Measurements from ENCODE around the gene TMEM169.
"Not testable (repeated sequence)": the region's sequence is repeated elsewhere in the genome, so short reads cannot be mapped to it uniquely, and the experiment has no call there.

Gene TMEM169

GRCh38 chr2:216133397-216133796 is 51.7 kb downstream of the TMEM169 start:
- Histone ChIP-seq H2AFZ (ENCODE audit: low read depth, low read length) (no peak overlapping the region), H3K4me1 (ENCODE audit: control insufficient read depth, insufficient read depth, low read depth, low read length) (no peaks in the 10 kb centered on the region), H3K4me3 (ENCODE audit: insufficient read depth in 1 of 2, low read depth in 1 of 2, low read length in 2 of 2) (no peak overlapping the region), H3K79me1 (replicated peaks; ENCODE audit: low read length, poor library complexity, severe bottlenecking) (peaks cover 22% of the 10 kb centered on the region), H3K4me2 (ENCODE audit: low read length, poor library complexity, severe bottlenecking) (no peak overlapping the region), H2BK5ac (ENCODE audit: low read depth, low read length, poor library complexity, severe bottlenecking) (no peak overlapping the region), H2BK12ac (ENCODE audit: low read length in 2 of 2) (no peak overlapping the region), H3K36me3 (ENCODE audit: control insufficient read depth in 1 of 2, insufficient read depth in 2 of 2, low read depth in 1 of 2, low read length in 2 of 2) (peaks cover 15 to 91% of the 10 kb centered on the region in 2 experiments), H3K9me3 (ENCODE audit: control insufficient read depth, low read length) (no peaks in the 10 kb centered on the region), H3K14ac (ENCODE audit: low read length in 2 of 2) (no peak overlapping the region), H2BK15ac (ENCODE audit: low read depth, poor library complexity, severe bottlenecking) (no peak overlapping the region), H3K27ac (ENCODE audit: low read length, poor library complexity, severe bottlenecking) (no peak overlapping the region), H3K23ac (ENCODE audit: low read length in 2 of 2) (no peak overlapping the region), H4K8ac (ENCODE audit: low read length) (no peak overlapping the region), H4K91ac (ENCODE audit: low read length) (no peak overlapping the region), H2BK120ac (ENCODE audit: low read depth, low read length) (no peak overlapping the region), H3K27me3 (ENCODE audit: control insufficient read depth in 1 of 2, insufficient read depth in 1 of 2, low read length in 2 of 2) (no peaks in the 10 kb centered on the region), H3K18ac (ENCODE audit: low read depth in 1 of 2, low read length in 2 of 2) (no peak overlapping the region), H3K9ac (ENCODE audit: low read length) (no peak overlapping the region), H3K4ac (ENCODE audit: low read depth in 1 of 2, low read length in 2 of 2) (no peak overlapping the region), H2AK5ac (ENCODE audit: low read length, severe bottlenecking) (no peak overlapping the region)
- DNase-seq, result peak; percentile 52
- WGBS, result 100% methylated on average over 2 of the region's 2 CpGs

- Histone ChIP-seq H3K23ac (ENCODE audit: low read length in 2 of 2) (no peak overlapping the region), H3K18ac (ENCODE audit: low read depth in 1 of 2, low read length in 2 of 2) (no peak overlapping the region), H3K27ac (ENCODE audit: low read length, poor library complexity, severe bottlenecking) (no peak overlapping the region), H3K9ac (ENCODE audit: low read length) (no peak overlapping the region), H3K27me3 (ENCODE audit: control insufficient read depth in 1 of 2, insufficient read depth in 1 of 2, low read length in 2 of 2) (no peaks in the 10 kb centered on the region), H2BK120ac (ENCODE audit: low read depth, low read length) (no peak overlapping the region), H2BK15ac (ENCODE audit: low read depth, poor library complexity, severe bottlenecking) (no peak overlapping the region), H3K4me2 (ENCODE audit: low read length, poor library complexity, severe bottlenecking) (no peak overlapping the region), H4K8ac (ENCODE audit: low read length) (no peak overlapping the region), H3K36me3 (ENCODE audit: control insufficient read depth in 1 of 2, insufficient read depth in 2 of 2, low read depth in 1 of 2, low read length in 2 of 2) (peaks cover 18 to 95% of the 10 kb centered on the region in 2 experiments), H3K4me1 (ENCODE audit: control insufficient read depth, insufficient read depth, low read depth, low read length) (no peaks in the 10 kb centered on the region), H3K9me3 (ENCODE audit: control insufficient read depth, low read length) (no peaks in the 10 kb centered on the region), H3K79me1 (replicated peaks; ENCODE audit: low read length, poor library complexity, severe bottlenecking) (peaks cover 22% of the 10 kb centered on the region), H3K4ac (ENCODE audit: low read depth in 1 of 2, low read length in 2 of 2) (no peak overlapping the region), H2BK5ac (ENCODE audit: low read depth, low read length, poor library complexity, severe bottlenecking) (no peak overlapping the region), H2BK12ac (ENCODE audit: low read length in 2 of 2) (no peak overlapping the region), H4K91ac (ENCODE audit: low read length) (no peak overlapping the region), H3K14ac (ENCODE audit: low read length in 2 of 2) (no peak overlapping the region), H2AFZ (ENCODE audit: low read depth, low read length) (no peak overlapping the region), H3K4me3 (ENCODE audit: insufficient read depth in 1 of 2, low read depth in 1 of 2, low read length in 2 of 2) (no peak overlapping the region), H2AK5ac (ENCODE audit: low read length, severe bottlenecking) (no peak overlapping the region)
- no peak for DNase-seq
- 96% methylated on average over 4 of the region's 4 CpGs for WGBS
These were observed 53.3 kb downstream of the TMEM169 start for GRCh38 chr2:216134958-216135541.

- Histone ChIP-seq H3K14ac (ENCODE audit: low read length in 2 of 2) (no peak overlapping the region), H3K27ac (ENCODE audit: low read length, poor library complexity, severe bottlenecking) (no peak overlapping the region), H2BK12ac (ENCODE audit: low read length in 2 of 2) (no peak overlapping the region), H3K4me1 (ENCODE audit: control insufficient read depth, insufficient read depth, low read depth, low read length) (no peaks in the 10 kb centered on the region), H3K27me3 (ENCODE audit: control insufficient read depth in 1 of 2, insufficient read depth in 1 of 2, low read length in 2 of 2) (no peaks in the 10 kb centered on the region), H4K91ac (ENCODE audit: low read length) (no peak overlapping the region), H3K9me3 (ENCODE audit: control insufficient read depth, low read length) (no peaks in the 10 kb centered on the region), H3K79me1 (replicated peaks; ENCODE audit: low read length, poor library complexity, severe bottlenecking) (peaks cover 23% of the 10 kb centered on the region), H2BK5ac (ENCODE audit: low read depth, low read length, poor library complexity, severe bottlenecking) (no peak overlapping the region), H3K4ac (ENCODE audit: low read depth in 1 of 2, low read length in 2 of 2) (no peak overlapping the region), H3K36me3 (ENCODE audit: control insufficient read depth in 1 of 2, insufficient read depth in 2 of 2, low read depth in 1 of 2, low read length in 2 of 2) (peaks cover 19 to 95% of the 10 kb centered on the region in 2 experiments), H3K18ac (ENCODE audit: low read depth in 1 of 2, low read length in 2 of 2) (no peak overlapping the region), H2AK5ac (ENCODE audit: low read length, severe bottlenecking) (no peak overlapping the region), H2BK120ac (ENCODE audit: low read depth, low read length) (no peak overlapping the region), H3K9ac (ENCODE audit: low read length) (no peak overlapping the region), H2AFZ (ENCODE audit: low read depth, low read length) (no peak overlapping the region), H3K4me2 (ENCODE audit: low read length, poor library complexity, severe bottlenecking) (no peak overlapping the region), H3K23ac (ENCODE audit: low read length in 2 of 2) (no peak overlapping the region), H2BK15ac (ENCODE audit: low read depth, poor library complexity, severe bottlenecking) (no peak overlapping the region), H4K8ac (ENCODE audit: low read length) (no peak overlapping the region), H3K4me3 (ENCODE audit: insufficient read depth in 1 of 2, low read depth in 1 of 2, low read length in 2 of 2) (no peak overlapping the region)
- DNase-seq, result no peak
These were observed 58.2 kb downstream of the TMEM169 start for GRCh38 chr2:216139884-216140283.

- not testable (repeated sequence) for H3K9me3 ChIP-seq (ENCODE audit: control insufficient read depth, low read length); H3K4me3 ChIP-seq (ENCODE audit: insufficient read depth in 1 of 2, low read depth in 1 of 2, low read length in 2 of 2); H2AK5ac ChIP-seq (ENCODE audit: low read length, severe bottlenecking); H3K27ac ChIP-seq (ENCODE audit: low read length, poor library complexity, severe bottlenecking); H3K4me2 ChIP-seq (ENCODE audit: low read length, poor library complexity, severe bottlenecking); H3K27me3 ChIP-seq (ENCODE audit: control insufficient read depth in 1 of 2, insufficient read depth in 1 of 2, low read length in 2 of 2); H2AFZ ChIP-seq (ENCODE audit: low read depth, low read length); H2BK5ac ChIP-seq (ENCODE audit: low read depth, low read length, poor library complexity, severe bottlenecking); H4K8ac ChIP-seq (ENCODE audit: low read length); H3K23ac ChIP-seq (ENCODE audit: low read length in 2 of 2); H2BK12ac ChIP-seq (ENCODE audit: low read length in 2 of 2); H3K14ac ChIP-seq (ENCODE audit: low read length in 2 of 2); DNase-seq; H3K18ac ChIP-seq (ENCODE audit: low read depth in 1 of 2, low read length in 2 of 2); H3K9ac ChIP-seq (ENCODE audit: low read length); H3K4me1 ChIP-seq (ENCODE audit: control insufficient read depth, insufficient read depth, low read depth, low read length); H3K4ac ChIP-seq (ENCODE audit: low read depth in 1 of 2, low read length in 2 of 2); H4K91ac ChIP-seq (ENCODE audit: low read length); H2BK15ac ChIP-seq (ENCODE audit: low read depth, poor library complexity, severe bottlenecking); H2BK120ac ChIP-seq (ENCODE audit: low read depth, low read length)
- peaks cover 13 to 98% of the 10 kb centered on the region in 2 experiments for H3K36me3 ChIP-seq (ENCODE audit: control insufficient read depth in 1 of 2, insufficient read depth in 2 of 2, low read depth in 1 of 2, low read length in 2 of 2)
- peaks cover 19% of the 10 kb centered on the region for H3K79me1 ChIP-seq (replicated peaks; ENCODE audit: low read length, poor library complexity, severe bottlenecking)
- 97% methylated on average over 4 of the region's 4 CpGs for WGBS
These were observed 59.8 kb downstream of the TMEM169 start for GRCh38 chr2:216141516-216141915.

Data from mesenchymal stem cell (in vitro differentiated cells and primary cell).